Thymus (tissue), 11 donors: ENCODE data around the gene FNDC5. TPM values are rescaled to one million over a fixed set of nuclear protein-coding genes. Genes with fewer than 3 reads are reported as not detected.

Experiments
- DNase-seq, 9 donors: peaks; one replicate each; pipeline ENCODE4 v3.0.0-alpha.2; 2013; ENCODE audit warnings: low spot score in 9 of 9, low read depth in 6 of 9, missing footprints in 1 of 9
- H3K27ac ChIP-seq, 2 donors: one replicate each; pipeline ENCODE4 v1.5.1; 2013; ENCODE audit warnings: control low read depth in 1 of 2, low read depth in 1 of 2, low read length in 1 of 2, mild to moderate bottlenecking in 1 of 2, moderate library complexity in 1 of 2
- H3K27me3 ChIP-seq, 2 donors: one replicate each; pipeline ENCODE4 v1.5.1; 2013; ENCODE audit warnings: low read length in 1 of 2; ENCODE audit not compliant: control insufficient read depth in 2 of 2, insufficient read depth in 1 of 2
- H3K36me3 ChIP-seq, 2 donors: one replicate each; pipeline ENCODE4 v1.5.1; 2013; ENCODE audit warnings: low read length in 1 of 2, mild to moderate bottlenecking in 1 of 2, moderate library complexity in 1 of 2; ENCODE audit not compliant: control insufficient read depth in 2 of 2, insufficient read depth in 2 of 2
- H3K4me1 ChIP-seq, 2 donors: one replicate each; pipeline ENCODE4 v1.5.1; 2013; ENCODE audit warnings: low read length in 2 of 2; ENCODE audit not compliant: control insufficient read depth in 2 of 2, insufficient read depth in 2 of 2
- H3K4me3 ChIP-seq, 2 donors: one replicate each; pipeline ENCODE4 v1.5.1; 2013; ENCODE audit warnings: low read length in 2 of 2, control low read depth in 1 of 2, mild to moderate bottlenecking in 1 of 2
- H3K9me3 ChIP-seq, 2 donors: one replicate each; pipeline ENCODE4 v1.5.1; 2013; ENCODE audit warnings: low read length in 1 of 2, mild to moderate bottlenecking in 1 of 2; ENCODE audit not compliant: control insufficient read depth in 2 of 2, insufficient read depth in 1 of 2
- WGBS: extraction: QIAGEN DNeasy Blood & Tissue Kit; methylation state at CpG from one replicate; pipeline ENCODE4 v1.1.7; 2013; 5-methylcytosine and 5-hydroxymethylcytosine counted together
- polyA plus RNA-seq: library from polyadenylated mRNA; stranded (reverse); fragments of 200-250 nt; gene quantifications from one replicate; pipeline ENCODE4 v1.2.3, GENCODE V29; 2013
- total RNA-seq: library from RNA; stranded (reverse); fragments of 120-200 nt; gene quantifications from one replicate; pipeline ENCODE4 v1.2.4, GENCODE V29; 2013
- donor health status: healthy.

FNDC5 gene
- total and polyA plus RNA-seq, 2 donors, result 0.78 to 3.5 TPM

DNA sequence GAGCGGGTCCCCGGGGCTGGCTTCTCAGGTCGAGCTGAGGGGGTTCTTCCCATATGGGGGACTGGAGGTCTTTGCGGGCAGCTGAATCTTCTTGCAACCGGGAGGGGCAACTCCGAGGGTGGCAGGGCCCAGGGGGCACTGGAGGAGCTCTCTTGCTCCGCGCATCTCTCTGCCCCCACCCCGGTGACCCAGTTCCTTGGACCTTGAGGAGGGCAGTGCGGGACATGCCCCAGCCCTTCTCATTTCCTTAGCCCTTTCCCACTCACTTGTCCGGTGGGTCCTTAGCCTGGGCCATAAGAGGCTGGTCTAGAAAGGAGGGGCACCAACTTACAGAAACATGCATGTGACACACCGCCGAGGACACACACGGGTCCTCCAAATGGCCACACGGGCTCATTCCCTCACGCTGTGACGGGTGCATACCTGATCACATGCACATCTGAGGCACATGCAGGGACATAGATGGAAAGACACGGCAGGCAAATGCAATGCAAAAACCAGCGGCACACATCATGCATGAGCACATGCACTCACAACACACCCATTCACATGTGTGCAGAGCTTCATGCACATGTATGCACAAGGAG, 16.2 kb upstream of the FNDC5 start:
- DNase-seq, result no peak
- Histone ChIP-seq H3K4me3 (no peak overlapping the region), H3K4me1 (peaks cover 0 to 4% of the 10 kb centered on the region in 2 donors), H3K9me3 (peaks cover 0 to 3% of the 10 kb centered on the region in 2 donors), H3K27ac (no peak overlapping the region), H3K36me3 (no peaks in the 10 kb centered on the region), H3K27me3 (peaks cover 43 to 94% of the 10 kb centered on the region in 2 donors)
- WGBS, result 53% methylated on average over 19 of the region's 19 CpGs

DNA sequence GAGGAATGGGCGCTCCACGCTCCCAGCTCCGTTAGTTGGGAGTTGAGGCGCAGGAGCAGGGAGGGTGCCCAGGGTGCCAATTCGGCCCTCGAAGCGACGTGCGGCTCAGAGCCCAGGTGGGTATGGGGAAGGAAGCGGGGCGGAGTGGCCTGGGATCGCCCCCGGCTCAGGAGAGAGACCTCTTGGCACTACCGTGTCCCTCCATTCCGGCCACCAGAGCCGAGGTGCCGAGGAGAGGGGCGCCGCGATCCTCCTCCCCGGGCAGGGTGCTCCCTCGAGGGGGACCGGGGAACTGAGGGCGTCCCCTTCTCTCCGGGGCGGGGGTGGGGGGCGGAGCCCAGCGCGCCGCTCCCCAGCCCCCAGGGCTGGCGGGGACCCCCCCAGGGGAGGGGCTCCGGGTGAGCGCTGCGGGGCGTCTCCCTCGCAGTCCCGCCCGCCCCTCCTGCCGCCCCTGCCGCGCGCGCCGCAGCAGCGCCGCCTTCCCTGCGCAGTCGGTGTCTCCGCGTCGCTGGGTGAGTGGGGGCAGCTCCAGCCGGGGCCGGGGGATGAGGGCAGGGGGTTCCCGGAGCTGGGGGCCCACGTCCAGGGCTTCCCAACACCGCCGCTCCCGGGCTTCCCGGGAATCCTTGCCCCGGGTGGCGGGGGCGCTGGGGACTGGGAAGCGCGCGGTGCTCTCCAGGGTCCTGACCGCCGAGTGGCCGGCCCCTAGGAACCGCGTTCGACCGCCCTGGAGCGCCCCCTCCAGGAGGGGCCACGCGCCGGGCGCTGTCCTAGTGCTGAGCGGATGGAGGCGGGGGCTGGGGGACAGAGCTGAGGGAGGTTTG, 15.5 kb upstream of the FNDC5 start, which contains the start of gene HPCA:
Gene HPCA, plus strand, starts transcription at position 488 of the 824 bp plus-strand sequence. CDS start 2,408 bp downstream, outside the sequence.
- peak in 6 of 9 donors; percentile 28 to 68 (median 46) for DNase-seq
- 5% methylated on average over 79 of the region's 79 CpGs for WGBS

DNA sequence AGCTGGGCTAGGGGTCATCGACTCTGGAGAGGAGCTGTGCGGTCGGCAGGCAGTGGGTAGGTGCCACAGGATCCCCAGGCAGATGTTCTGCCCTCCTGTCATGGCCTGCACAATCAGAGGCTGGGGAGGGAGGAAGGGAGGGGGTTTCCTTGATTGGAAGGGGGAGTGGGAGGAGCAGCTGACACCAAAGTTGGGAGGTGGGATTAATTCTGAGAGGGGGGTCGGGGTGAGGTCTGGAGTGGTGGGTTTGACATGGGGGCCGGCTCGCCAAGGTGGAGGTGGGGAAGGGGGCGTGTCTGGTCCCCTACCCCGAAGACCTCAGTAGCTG, 14.9 kb upstream of the FNDC5 start:
- Histone ChIP-seq H3K27ac (no peak overlapping the region), H3K9me3 (peaks cover 0 to 3% of the 10 kb centered on the region in 2 donors), H3K4me1 (peaks cover 0 to 4% of the 10 kb centered on the region in 2 donors), H3K4me3 (no peak overlapping the region), H3K27me3 (peaks cover 41 to 94% of the 10 kb centered on the region in 2 donors), H3K36me3 (no peaks in the 10 kb centered on the region)
- WGBS, result 25% methylated on average over 8 of the region's 8 CpGs
- DNase-seq, result no peak

More for the DNA sequence above, 15.5 kb upstream of the FNDC5 start, which contains the start of gene HPCA:
- no peak within 1 kb of the TSS for H3K27ac ChIP-seq
- H3K9me3 ChIP-seq, result peaks cover 0 to 3% of the 10 kb centered on the region in 2 donors
- peaks cover 41 to 94% of the 10 kb centered on the region in 2 donors for H3K27me3 ChIP-seq
- H3K36me3 ChIP-seq, result no peaks in the 10 kb centered on the region
- H3K4me1 ChIP-seq, result peaks cover 0 to 4% of the 10 kb centered on the region in 2 donors
- no peak within 1 kb of the TSS for H3K4me3 ChIP-seq

DNA sequence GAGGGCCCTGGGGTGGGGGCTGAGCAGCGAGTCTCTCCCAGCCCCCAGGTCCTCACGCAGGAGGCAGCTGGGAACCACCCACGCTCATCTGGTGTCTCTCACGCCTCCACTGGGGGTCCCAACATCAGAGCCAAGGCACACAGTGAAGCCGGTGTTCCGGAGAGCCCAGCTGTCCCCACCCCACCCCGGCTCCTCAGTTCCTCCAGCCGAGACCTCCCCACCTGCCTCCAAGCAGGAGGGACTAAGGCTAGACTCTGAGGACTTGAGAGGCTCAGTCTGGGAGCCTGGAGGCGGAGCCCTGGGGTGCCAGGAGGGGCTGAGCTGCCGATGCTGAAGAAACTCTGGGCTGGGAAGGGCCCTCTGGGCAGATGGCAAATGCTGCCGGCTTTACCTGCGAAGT, 14.0 kb upstream of the FNDC5 start:
- H3K36me3 ChIP-seq, result no peaks in the 10 kb centered on the region
- DNase-seq, result no peak
- 54% methylated on average over 12 of the region's 12 CpGs for WGBS
- peaks cover 0 to 4% of the 10 kb centered on the region in 2 donors for H3K4me1 ChIP-seq
- peaks cover 0 to 3% of the 10 kb centered on the region in 2 donors for H3K9me3 ChIP-seq
- no peak overlapping the region for H3K4me3 ChIP-seq
- H3K27ac ChIP-seq, result no peak overlapping the region
- peaks cover 34 to 86% of the 10 kb centered on the region in 2 donors for H3K27me3 ChIP-seq

DNA sequence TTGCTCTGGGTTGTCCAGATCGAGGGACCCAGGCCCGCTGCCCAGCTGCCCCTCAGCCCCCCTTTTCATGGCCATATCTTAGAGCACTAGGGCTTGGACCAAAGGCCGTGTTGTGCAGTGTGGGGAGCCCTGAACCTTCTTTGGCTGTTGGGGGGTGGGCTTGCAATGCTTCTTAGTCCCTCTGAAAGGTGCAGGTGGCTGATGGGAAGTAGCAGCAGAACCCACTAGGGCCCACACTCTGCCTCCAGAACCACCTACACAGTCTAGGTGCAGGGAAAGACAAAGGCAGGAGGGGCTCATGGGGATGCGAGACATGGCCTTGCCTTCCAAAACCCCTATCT, 13.3 kb upstream of the FNDC5 start:
- no peaks in the 10 kb centered on the region for H3K36me3 ChIP-seq
- H3K27ac ChIP-seq, result no peak overlapping the region
- no peak for DNase-seq
- H3K9me3 ChIP-seq, result peaks cover 0 to 3% of the 10 kb centered on the region in 2 donors
- no peak overlapping the region for H3K4me3 ChIP-seq
- peaks cover 0 to 4% of the 10 kb centered on the region in 2 donors for H3K4me1 ChIP-seq
- WGBS, result 56% methylated on average over 4 of the region's 4 CpGs
- H3K27me3 ChIP-seq, result peaks cover 34 to 82% of the 10 kb centered on the region in 2 donors

DNA sequence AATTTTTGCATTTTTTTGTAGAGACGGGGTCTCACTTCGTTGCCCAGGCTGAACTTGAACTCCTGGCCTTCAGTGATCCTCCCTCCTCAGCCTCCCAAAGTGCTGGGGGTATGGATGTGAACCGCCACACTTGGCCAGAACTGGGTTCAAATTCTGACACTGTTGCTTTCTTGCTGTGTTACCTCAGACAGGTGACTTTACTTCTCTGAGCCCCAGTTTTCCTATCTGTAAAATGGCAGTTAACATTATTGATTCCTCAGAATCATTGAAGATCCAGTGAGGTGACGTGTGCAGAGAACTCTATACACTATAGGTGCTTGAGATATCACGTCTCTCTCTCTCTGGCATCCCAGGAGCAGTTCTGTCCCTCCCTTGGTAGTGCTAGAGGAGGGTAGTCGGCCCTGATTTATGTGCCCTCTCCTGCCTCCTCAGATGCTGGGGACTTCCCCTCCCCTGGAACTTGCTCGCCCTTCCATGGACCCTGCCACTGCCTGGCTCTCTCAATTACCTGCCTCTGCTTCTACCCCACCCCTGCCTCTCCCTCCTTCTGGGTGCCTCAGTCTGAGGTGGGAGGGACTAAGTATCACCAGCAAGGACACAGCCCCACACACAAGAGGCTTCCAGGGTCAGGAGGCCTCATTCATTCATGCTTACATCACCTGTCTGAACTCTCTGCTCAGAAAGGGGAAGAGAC, 12.8 kb upstream of the FNDC5 start:
- Histone ChIP-seq H3K4me1 (peaks cover 0 to 4% of the 10 kb centered on the region in 2 donors), H3K36me3 (no peaks in the 10 kb centered on the region), H3K9me3 (peaks cover 0 to 3% of the 10 kb centered on the region in 2 donors), H3K27me3 (peaks cover 32 to 81% of the 10 kb centered on the region in 2 donors), H3K27ac (no peak overlapping the region), H3K4me3 (no peak overlapping the region)
- 85% methylated on average over 7 of the region's 7 CpGs for WGBS
- DNase-seq, result no peak

DNA sequence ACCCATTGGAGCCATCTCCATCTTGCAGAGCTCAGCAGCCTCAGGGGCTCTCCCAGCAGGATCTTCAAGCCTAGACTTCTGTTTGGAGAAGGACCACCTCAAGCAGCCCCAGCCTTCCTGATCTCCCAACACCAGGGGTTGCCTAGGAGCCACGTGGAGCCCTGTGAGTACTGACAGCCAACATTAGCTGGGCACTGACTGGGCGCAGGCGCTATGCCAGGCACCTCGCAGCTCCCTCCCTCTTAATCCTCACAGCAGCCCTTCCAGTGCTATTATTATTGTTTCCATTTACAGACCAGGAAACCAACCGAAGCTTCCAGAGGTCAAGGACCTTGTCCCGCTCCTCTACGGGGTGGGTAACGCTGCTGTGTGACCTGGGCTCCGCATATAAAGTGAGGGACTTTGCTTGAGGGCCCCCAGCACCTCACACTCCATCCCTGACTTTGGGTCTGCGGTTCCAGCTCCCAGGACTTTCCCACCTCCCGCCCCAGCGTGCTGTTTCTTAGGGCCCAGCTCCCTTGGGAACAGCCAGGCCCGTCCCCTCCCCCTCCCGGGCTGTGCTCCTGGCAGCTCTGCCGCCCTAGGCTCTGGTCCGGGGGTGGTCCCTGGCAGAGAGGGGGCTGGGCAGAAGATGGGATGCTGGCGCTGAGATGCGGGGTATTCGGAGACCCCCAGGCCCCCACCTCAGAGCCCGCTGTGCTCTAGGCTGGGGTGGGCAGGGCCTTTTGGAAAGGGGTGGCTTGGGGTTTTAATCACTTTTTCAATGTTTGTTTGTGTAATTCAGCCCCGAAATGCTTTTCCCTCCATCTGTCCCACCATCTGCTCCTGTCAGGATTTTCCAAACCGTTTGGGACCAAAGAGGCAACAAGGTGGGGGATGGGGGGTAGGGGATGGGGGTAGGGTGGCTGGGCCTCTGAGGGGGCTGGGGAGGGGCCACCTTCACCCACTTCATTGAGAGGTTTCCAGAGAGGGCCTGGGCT, 11.4 kb upstream of the FNDC5 start:
- no peaks in the 10 kb centered on the region for H3K36me3 ChIP-seq
- H3K27ac ChIP-seq, result no peak overlapping the region
- peaks cover 0 to 4% of the 10 kb centered on the region in 2 donors for H3K4me1 ChIP-seq
- DNase-seq, result no peak
- H3K27me3 ChIP-seq, result peaks cover 30 to 81% of the 10 kb centered on the region in 2 donors
- no peak overlapping the region for H3K4me3 ChIP-seq
- WGBS, result 36% methylated on average over 22 of the region's 22 CpGs
- peaks cover 0 to 3% of the 10 kb centered on the region in 2 donors for H3K9me3 ChIP-seq

DNA sequence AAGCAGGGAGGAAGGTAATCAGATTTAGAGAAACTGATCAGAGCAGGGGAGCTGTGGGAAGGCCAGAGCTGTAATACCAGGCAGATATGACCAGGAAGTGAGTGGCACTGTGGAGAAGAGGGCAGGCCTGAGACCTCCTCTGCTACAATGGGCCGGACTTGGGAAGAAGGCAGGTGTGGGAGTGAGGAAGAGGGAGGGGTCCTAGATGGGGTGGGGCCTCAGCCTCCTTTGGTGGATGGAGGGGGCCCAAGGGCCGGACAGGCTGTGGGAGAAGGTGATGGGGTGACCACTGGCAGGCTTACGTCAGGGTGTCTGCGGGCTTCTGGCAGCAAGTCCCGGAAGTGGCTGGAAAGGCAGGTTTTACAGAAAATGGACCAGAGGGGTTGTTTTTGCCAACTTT, 10.6 kb upstream of the FNDC5 start:
- Histone ChIP-seq H3K27me3 (peaks cover 22 to 81% of the 10 kb centered on the region in 2 donors), H3K4me1 (peaks cover 0 to 3% of the 10 kb centered on the region in 2 donors), H3K27ac (no peak overlapping the region), H3K4me3 (no peak overlapping the region), H3K9me3 (peaks cover 0 to 3% of the 10 kb centered on the region in 2 donors), H3K36me3 (no peaks in the 10 kb centered on the region)
- DNase-seq, result no peak
- WGBS, result 92% methylated on average over 5 of the region's 5 CpGs
